ENCODE results near the gene IQSEC1. TPM values are rescaled to one million over a fixed set of nuclear protein-coding genes. Genes with fewer than 3 reads are reported as not detected.

Gene IQSEC1
- polyA plus RNA-seq, 3 donors = 17.7 to 61.7 (median 30.3) TPM

GRCh38 chr3:13010780-13011572 lies 62.3 kb downstream of the IQSEC1 start:
- no peaks in the 10 kb centered on the region for H3K9me3 ChIP-seq (replicated peaks in 1 of 2; ENCODE audit: control insufficient read depth in 1 of 2, insufficient read depth in 1 of 2, low read length in 2 of 2)
- Mint-ChIP-seq H3K9me3 (peaks cover 0 to 3% (median 0%) of the 10 kb centered on the region in 7 donors), H3K4me3 (peak overlapping the region; percentile 85 to 86), H3K27ac (peak overlapping the region; percentile 99 to 100 (median 100)), H3K4me1 (peaks cover 81% of the 10 kb centered on the region), H3K36me3 (peaks cover 62 to 63% of the 10 kb centered on the region in 2 donors), H3K27me3 (ENCODE audit: low read depth in 3 of 3) (peaks cover 0 to 9% (median 0%) of the 10 kb centered on the region in 3 donors)
- peaks cover 84% of the 10 kb centered on the region for H3K79me2 ChIP-seq (ENCODE audit: insufficient read depth, low read length)
- peaks cover 6 to 36% of the 10 kb centered on the region in 2 donors for H3K36me3 ChIP-seq (replicated peaks in 1 of 2; ENCODE audit: control insufficient read depth in 1 of 2, insufficient read depth in 2 of 2, low read length in 2 of 2)
- H3K4me1 ChIP-seq (ENCODE audit: control insufficient read depth in 1 of 2, insufficient read depth in 2 of 2, low read length in 2 of 2) = peaks cover 95 to 100% of the 10 kb centered on the region in 2 donors
- H2AFZ ChIP-seq (ENCODE audit: insufficient read depth, low read depth, low read length, poor library complexity, severe bottlenecking) = no peak overlapping the region
- peak overlapping the region; percentile 76 for H3K9ac ChIP-seq (ENCODE audit: insufficient read depth, low read length, poor library complexity, severe bottlenecking)
- DNase-seq = peak in 2 of 3 donors; percentile 19 to 33
- peaks cover 45% of the 10 kb centered on the region for H4K20me1 ChIP-seq (ENCODE audit: insufficient read depth, low read length)
- peak overlapping the region; percentile 98 for H3K4me2 ChIP-seq (replicated peaks; ENCODE audit: extremely low read depth, low read length, poor library complexity, severe bottlenecking)
- TF ChIP-seq, protein P1, sequence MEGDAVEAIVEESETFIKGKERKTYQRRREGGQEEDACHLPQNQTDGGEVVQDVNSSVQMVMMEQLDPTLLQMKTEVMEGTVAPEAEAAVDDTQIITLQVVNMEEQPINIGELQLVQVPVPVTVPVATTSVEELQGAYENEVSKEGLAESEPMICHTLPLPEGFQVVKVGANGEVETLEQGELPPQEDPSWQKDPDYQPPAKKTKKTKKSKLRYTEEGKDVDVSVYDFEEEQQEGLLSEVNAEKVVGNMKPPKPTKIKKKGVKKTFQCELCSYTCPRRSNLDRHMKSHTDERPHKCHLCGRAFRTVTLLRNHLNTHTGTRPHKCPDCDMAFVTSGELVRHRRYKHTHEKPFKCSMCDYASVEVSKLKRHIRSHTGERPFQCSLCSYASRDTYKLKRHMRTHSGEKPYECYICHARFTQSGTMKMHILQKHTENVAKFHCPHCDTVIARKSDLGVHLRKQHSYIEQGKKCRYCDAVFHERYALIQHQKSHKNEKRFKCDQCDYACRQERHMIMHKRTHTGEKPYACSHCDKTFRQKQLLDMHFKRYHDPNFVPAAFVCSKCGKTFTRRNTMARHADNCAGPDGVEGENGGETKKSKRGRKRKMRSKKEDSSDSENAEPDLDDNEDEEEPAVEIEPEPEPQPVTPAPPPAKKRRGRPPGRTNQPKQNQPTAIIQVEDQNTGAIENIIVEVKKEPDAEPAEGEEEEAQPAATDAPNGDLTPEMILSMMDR (IDR thresholded peaks at IDR 0.05) = no peak
- intact Hi-C loops (cut with micrococcal nuclease) = loop anchor here in 1 of 2 donors (5.0 kb wide), 1 partner anchor 36 kb away; no protein-coding TSS in a partner anchor
- peak overlapping the region in 1 of 3 experiments; percentile 68 for H3K4me3 ChIP-seq (replicated peaks in 1 of 3; ENCODE audit: low read depth in 2 of 3, low read length in 3 of 3)
- WGBS (ENCODE audit: insufficient coverage) = 73% methylated on average over 3 of the region's 4 CpGs
- H3K27ac ChIP-seq (ENCODE audit: low read depth in 1 of 2, low read length in 2 of 2) = peak overlapping the region; percentile 98 to 100
- no peaks in the 10 kb centered on the region for H3K27me3 ChIP-seq (ENCODE audit: control insufficient read depth in 2 of 2, insufficient read depth in 2 of 2, low read length in 2 of 2)

DNA sequence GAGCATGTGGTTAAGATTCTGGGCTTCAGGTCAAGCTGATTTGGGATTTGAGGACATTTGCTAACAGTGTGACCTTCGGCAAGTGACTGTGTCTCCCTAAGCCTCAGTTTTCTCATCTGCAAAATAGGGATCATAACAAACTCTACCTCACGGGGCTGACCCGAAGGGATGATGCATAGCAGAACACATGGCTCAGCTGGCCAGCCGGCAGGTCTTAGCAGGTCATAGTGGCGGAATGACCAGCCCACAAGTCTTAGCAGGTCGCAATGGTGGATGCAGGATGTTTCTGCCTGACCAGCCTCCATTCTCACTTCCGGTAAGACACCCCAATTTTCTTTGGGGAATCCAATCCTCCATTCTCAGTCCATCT lies 63.3 kb downstream of the IQSEC1 start:
- DNase-seq = peak in 2 of 3 donors; percentile 18 to 51

More for the DNA sequence above, 63.3 kb downstream of the IQSEC1 start:
- Mint-ChIP-seq H3K27me3 (ENCODE audit: low read depth in 3 of 3) (peaks cover 0 to 9% (median 0%) of the 10 kb centered on the region in 3 donors), H3K27ac (peak overlapping the region; percentile 99 to 100 (median 100)), H3K36me3 (peaks cover 70 to 72% of the 10 kb centered on the region in 2 donors), H3K9me3 (peaks cover 0 to 3% (median 0%) of the 10 kb centered on the region in 7 donors), H3K4me1 (peaks cover 91% of the 10 kb centered on the region), H3K4me3 (peak overlapping the region; percentile 78 to 89)
- Histone ChIP-seq H2AFZ (ENCODE audit: insufficient read depth, low read depth, low read length, poor library complexity, severe bottlenecking) (no peak overlapping the region), H3K79me2 (ENCODE audit: insufficient read depth, low read length) (peaks cover 84% of the 10 kb centered on the region), H3K4me1 (ENCODE audit: control insufficient read depth in 1 of 2, insufficient read depth in 2 of 2, low read length in 2 of 2) (peaks cover 98 to 100% of the 10 kb centered on the region in 2 donors), H3K4me2 (replicated peaks; ENCODE audit: extremely low read depth, low read length, poor library complexity, severe bottlenecking) (peak overlapping the region; percentile 98), H3K4me3 (replicated peaks in 1 of 3; ENCODE audit: low read depth in 2 of 3, low read length in 3 of 3) (peak overlapping the region in 2 of 3 experiments; percentile 28 to 68), H3K9ac (ENCODE audit: insufficient read depth, low read length, poor library complexity, severe bottlenecking) (peak overlapping the region; percentile 64), H3K27me3 (ENCODE audit: control insufficient read depth in 2 of 2, insufficient read depth in 2 of 2, low read length in 2 of 2) (no peaks in the 10 kb centered on the region), H3K27ac (ENCODE audit: low read depth in 1 of 2, low read length in 2 of 2) (peak overlapping the region; percentile 98 to 100), H4K20me1 (ENCODE audit: insufficient read depth, low read length) (peaks cover 55% of the 10 kb centered on the region), H3K9me3 (replicated peaks in 1 of 2; ENCODE audit: control insufficient read depth in 1 of 2, insufficient read depth in 1 of 2, low read length in 2 of 2) (no peaks in the 10 kb centered on the region), H3K36me3 (replicated peaks in 1 of 2; ENCODE audit: control insufficient read depth in 1 of 2, insufficient read depth in 2 of 2, low read length in 2 of 2) (peaks cover 9 to 42% of the 10 kb centered on the region in 2 donors)
- TF ChIP-seq, protein P1 (IDR thresholded peaks at IDR 0.05) = no peak
- 93% methylated on average over 5 of the region's 7 CpGs for WGBS (ENCODE audit: insufficient coverage)
- intact Hi-C loops (cut with micrococcal nuclease) = loop anchor here in 1 of 2 donors (1.0 to 5.0 kb wide), 2 partner anchors 11 to 37 kb away; no protein-coding TSS in a partner anchor
